ENCODE measurements around the gene SP140L. TPM values are rescaled to one million over a fixed set of nuclear protein-coding genes. Genes with fewer than 3 reads are reported as not detected.
"Not testable (repeated sequence)": the region's sequence is repeated elsewhere in the genome, so short reads cannot be mapped to it uniquely, and the experiment has no call there.

The SP140L gene
- total RNA-seq, 1 donor from 2014 or later = 5.7 TPM

- no peak for DNase-seq
- intact Hi-C loops (cut with micrococcal nuclease) = no loop called here
Observed at GRCh38 chr2:230412371-230412711, 85.3 kb downstream of the SP140L start.

GRCh38 chr2:230412846-230413245 is 85.9 kb downstream of the SP140L start:
- ATAC-seq (peak; percentile 11), DNase-seq (peak; percentile 43)
- intact Hi-C loops (cut with micrococcal nuclease) = no loop called here

More at GRCh38 chr2:230412371-230412711, 85.3 kb downstream of the SP140L start:
- ATAC-seq = no peak

GRCh38 chr2:230413479-230413878 is 86.5 kb downstream of the SP140L start:
- intact Hi-C loops (cut with micrococcal nuclease) = no loop called here
- DNase-seq = no peak
- no peak for ATAC-seq

GRCh38 chr2:230414302-230414701 is 87.3 kb downstream of the SP140L start:
- ATAC-seq (no peak), DNase-seq (no peak)
- intact Hi-C loops (cut with micrococcal nuclease) = no loop called here

GRCh38 chr2:230416061-230416721 is 89.2 kb downstream of the SP140L start, which contains the start of gene SP100:
Gene SP100, plus strand, starts transcription at chr2:230416201. Its CDS starts 96 bp downstream, at chr2:230416297.
- peak; percentile 76 for ATAC-seq
- intact Hi-C loops (cut with micrococcal nuclease) = no loop called here
- DNase-seq = peak; percentile 82

GRCh38 chr2:230417436-230417835 is 90.4 kb downstream of the SP140L start:
- intact Hi-C loops (cut with micrococcal nuclease) = no loop called here

GRCh38 chr2:230418341-230419016 is 91.5 kb downstream of the SP140L start:
- intact Hi-C loops (cut with micrococcal nuclease) = no loop called here
- ATAC-seq (peak; percentile 72), DNase-seq (peak; percentile 39)

More at GRCh38 chr2:230417436-230417835, 90.4 kb downstream of the SP140L start:
- DNase-seq (no peak), ATAC-seq (no peak)

GRCh38 chr2:230419181-230419580 is 92.2 kb downstream of the SP140L start:
- no peak for ATAC-seq
- intact Hi-C loops (cut with micrococcal nuclease) = no loop called here
- no peak for DNase-seq

- no peak for DNase-seq
- intact Hi-C loops (cut with micrococcal nuclease) = no loop called here
- no peak for ATAC-seq
Observed at GRCh38 chr2:230422149-230422548, 95.2 kb downstream of the SP140L start.

- DNase-seq (no peak), ATAC-seq (peak; percentile 63)
- intact Hi-C loops (cut with micrococcal nuclease) = no loop called here
Observed at GRCh38 chr2:230423851-230424458, 97.0 kb downstream of the SP140L start.

GRCh38 chr2:230425377-230425776 is 98.4 kb downstream of the SP140L start:
- no peak for ATAC-seq
- DNase-seq = no peak
- intact Hi-C loops (cut with micrococcal nuclease) = no loop called here

GRCh38 chr2:230429513-230429912 is 102.5 kb downstream of the SP140L start:
- ATAC-seq (no peak), DNase-seq (no peak)
- intact Hi-C loops (cut with micrococcal nuclease) = no loop called here

GRCh38 chr2:230430957-230431910 is 104.2 kb downstream of the SP140L start:
- ATAC-seq = no peak
- DNase-seq = no peak
- intact Hi-C loops (cut with micrococcal nuclease) = no loop called here

- ATAC-seq (no peak), DNase-seq (no peak)
- intact Hi-C loops (cut with micrococcal nuclease) = no loop called here
Observed at GRCh38 chr2:230434677-230435324, 107.8 kb downstream of the SP140L start.

GRCh38 chr2:230435431-230435830 is 108.4 kb downstream of the SP140L start:
- intact Hi-C loops (cut with micrococcal nuclease) = no loop called here
- ATAC-seq (no peak), DNase-seq (no peak)

GRCh38 chr2:230439121-230439520 is 112.1 kb downstream of the SP140L start:
- intact Hi-C loops (cut with micrococcal nuclease); DNase-seq; ATAC-seq: not testable (repeated sequence)

GRCh38 chr2:230439590-230439989 is 112.6 kb downstream of the SP140L start:
- intact Hi-C loops (cut with micrococcal nuclease) = no loop called here
- ATAC-seq (no peak), DNase-seq (no peak)

GRCh38 chr2:230441227-230441897 is 114.4 kb downstream of the SP140L start:
- no peak for DNase-seq
- intact Hi-C loops (cut with micrococcal nuclease) = no loop called here
- ATAC-seq = peak; percentile 67
